Medulla oblongata (tissue), 1 donor: ENCODE results near the gene VPS39.
A peak's percentile ranks its signal among the peaks of the same experiment; 100 is the strongest.
"Not testable (repeated sequence)": the region's sequence is repeated elsewhere in the genome, so short reads cannot be mapped to it uniquely, and the experiment has no call there.

Experiments used
- DNase-seq: peaks from one replicate; pipeline ENCODE4 v3.0.0-alpha.2; 2015; ENCODE audit errors: extremely low spot score

VPS39 gene, protein sequence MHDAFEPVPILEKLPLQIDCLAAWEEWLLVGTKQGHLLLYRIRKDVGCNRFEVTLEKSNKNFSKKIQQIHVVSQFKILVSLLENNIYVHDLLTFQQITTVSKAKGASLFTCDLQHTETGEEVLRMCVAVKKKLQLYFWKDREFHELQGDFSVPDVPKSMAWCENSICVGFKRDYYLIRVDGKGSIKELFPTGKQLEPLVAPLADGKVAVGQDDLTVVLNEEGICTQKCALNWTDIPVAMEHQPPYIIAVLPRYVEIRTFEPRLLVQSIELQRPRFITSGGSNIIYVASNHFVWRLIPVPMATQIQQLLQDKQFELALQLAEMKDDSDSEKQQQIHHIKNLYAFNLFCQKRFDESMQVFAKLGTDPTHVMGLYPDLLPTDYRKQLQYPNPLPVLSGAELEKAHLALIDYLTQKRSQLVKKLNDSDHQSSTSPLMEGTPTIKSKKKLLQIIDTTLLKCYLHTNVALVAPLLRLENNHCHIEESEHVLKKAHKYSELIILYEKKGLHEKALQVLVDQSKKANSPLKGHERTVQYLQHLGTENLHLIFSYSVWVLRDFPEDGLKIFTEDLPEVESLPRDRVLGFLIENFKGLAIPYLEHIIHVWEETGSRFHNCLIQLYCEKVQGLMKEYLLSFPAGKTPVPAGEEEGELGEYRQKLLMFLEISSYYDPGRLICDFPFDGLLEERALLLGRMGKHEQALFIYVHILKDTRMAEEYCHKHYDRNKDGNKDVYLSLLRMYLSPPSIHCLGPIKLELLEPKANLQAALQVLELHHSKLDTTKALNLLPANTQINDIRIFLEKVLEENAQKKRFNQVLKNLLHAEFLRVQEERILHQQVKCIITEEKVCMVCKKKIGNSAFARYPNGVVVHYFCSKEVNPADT

DNA sequence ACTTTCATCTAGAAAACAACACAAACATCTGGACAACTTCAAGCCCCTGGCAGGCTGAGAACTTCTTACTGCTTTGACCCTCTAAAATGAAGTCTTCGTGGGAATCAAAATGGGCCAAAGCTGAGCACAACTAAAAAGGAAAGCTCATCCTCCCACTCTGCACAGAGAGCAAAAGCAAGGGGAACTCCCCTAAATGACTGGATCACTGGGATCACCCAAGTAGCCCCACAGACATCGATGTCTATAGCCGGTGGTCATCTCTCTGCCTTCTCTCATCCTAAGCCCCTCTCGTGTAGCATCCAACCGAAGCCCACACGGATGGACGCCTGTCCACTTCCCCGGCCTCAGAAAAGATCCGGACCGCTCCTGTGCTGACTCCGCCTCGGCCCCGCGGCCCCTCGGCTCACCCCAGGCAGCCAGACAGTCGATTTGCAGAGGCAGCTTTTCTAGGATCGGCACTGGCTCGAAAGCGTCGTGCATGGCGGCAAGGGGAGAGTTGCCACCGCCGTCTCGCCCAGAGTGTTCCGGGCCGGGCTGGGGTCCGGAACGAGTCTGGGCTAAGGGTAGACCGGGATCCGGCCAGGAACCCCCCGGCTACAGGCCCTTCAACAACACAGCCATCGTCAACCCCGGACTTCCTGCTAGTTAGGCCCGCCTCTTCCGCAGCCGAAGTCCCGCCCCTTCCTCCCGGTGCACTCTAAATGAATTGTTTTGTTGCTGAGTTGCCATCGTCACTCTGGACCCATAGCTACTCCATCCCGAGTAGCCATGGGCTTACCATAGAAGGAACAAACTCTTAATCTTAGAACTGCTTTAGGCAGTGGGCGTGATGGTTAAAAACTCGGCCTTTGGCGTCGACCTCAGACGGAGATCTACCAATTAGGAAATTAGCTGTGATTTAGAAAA lies at the start of gene VPS39:
Gene VPS39, minus strand, starts transcription at position 631 of the 906 bp plus-strand sequence. Its CDS starts 151 bp downstream, at position 480.
- peak; percentile 88 for DNase-seq

DNA sequence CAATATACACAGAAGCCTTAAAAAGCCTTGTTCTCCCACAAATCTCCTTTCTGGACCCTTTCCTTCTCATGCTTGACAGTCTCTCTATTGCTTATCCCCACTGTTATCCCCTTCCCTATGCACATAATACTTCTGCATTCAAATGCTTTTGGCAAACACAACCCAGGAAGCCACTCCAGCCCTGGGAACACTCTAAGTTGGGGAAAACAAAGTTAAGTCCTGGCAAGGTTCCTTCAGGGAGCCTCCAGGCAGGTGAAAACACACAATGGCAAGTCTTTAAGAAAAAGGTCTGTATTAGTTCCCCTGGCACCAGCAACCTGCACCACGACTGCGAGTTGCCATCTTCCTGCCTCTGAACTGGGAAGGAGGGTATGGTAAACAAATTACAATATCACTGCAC lies 45.2 kb upstream of the VPS39 start:
- DNase-seq = no peak

DNA sequence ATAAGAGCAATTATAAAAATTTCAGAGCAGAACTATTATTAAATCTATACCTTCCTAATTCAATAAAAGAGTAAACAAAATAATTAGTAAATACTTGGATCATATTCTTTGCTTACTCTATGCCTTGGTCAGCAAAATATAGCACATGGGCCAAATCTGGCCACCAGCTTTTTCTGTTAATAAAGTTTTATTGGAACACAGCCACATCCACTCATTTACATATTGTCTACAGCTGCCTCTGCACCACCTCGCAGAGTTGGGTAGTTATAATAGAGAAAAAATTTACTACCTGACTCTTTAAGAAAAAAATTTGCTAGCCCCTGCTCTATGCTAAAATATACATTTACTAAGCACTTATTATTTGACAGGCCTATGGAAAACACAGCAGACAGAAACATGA lies 32.7 kb upstream of the VPS39 start:
- DNase-seq = no peak

DNA sequence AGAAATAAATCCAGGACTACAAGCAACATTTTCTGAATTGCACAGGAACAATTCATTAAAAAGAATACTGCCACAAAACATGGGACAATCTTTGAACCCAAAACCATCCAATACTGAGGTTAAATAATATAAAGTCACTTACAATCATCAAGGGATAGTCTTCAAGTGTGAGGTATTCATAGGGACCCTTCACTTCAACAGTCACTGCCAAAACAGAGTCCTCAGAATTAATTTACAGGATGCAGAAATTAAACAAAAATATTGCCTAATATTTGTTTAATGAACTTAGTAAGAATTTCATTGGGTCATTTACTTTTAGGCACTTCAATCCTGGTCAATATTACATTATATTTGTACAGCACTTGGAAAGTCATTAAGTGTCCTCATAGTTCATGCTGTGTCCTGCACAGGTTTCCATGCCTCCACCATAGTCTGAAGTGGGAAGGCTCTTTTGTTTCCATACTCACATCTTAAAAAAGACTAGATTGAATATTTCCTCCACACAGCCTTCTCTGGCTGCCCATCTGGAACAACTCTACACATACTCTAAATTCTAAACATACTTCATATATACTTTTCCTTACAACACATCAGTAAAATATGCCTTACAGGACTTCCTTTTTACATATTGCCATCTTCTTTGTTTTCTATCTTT lies 31.6 kb upstream of the VPS39 start:
- no peak for DNase-seq

DNA sequence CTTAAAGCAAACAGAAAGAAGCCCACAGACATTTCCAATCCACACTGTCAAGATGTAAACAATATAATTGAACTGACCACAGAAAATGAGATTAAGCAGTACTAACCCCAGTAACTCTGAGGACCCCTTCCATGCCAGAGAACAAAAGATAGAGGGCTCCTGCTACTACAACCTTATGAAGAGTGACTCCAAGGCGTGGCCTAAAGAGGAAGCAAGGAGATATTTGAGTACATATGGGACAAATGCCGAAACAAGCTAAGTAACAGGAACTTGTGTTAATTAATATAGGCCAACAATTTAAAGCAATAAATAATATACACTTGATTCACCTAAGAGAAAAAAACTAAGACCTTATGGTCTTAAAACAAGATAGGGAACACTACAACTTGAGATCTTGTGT lies 25.0 kb upstream of the VPS39 start:
- no peak for DNase-seq

DNA sequence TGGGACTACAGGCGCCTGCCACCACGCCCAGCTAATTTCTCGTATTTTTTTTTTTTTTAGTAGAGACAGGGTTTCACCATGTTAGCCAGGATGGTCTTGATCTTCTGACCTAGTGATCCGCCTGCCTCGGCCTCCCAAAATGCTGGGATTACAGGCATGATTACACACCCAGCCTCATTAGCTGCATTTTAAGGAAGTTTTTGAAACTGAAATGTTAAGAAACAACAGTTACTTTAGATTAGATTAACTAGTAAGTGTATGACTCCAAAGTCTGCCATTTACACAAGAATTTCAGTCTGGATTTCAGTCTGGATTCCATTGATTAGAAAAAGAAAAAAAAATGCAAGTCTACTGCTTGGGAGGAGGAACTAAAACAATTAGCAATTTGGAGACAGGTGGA lies 24.5 kb upstream of the VPS39 start:
- no peak for DNase-seq

DNA sequence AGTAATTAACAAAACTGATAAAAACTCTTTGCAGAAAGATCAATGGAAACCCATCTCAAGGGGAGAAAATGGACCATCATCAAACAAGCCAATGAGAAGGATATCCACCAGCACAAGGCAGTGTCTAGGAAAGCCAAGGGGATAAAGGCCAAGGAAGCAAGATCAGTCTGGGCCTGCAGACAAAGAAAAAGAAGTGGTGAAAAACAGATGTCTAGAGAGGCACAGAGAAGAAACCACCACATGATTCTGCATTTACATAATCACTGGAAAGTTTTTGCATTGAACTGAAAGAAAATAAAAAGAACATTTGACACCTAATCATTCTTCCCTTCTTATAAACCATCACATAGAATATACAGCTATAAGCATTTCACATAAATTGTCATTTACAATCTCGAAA lies 23.0 kb upstream of the VPS39 start:
- DNase-seq = peak; percentile 20

DNA sequence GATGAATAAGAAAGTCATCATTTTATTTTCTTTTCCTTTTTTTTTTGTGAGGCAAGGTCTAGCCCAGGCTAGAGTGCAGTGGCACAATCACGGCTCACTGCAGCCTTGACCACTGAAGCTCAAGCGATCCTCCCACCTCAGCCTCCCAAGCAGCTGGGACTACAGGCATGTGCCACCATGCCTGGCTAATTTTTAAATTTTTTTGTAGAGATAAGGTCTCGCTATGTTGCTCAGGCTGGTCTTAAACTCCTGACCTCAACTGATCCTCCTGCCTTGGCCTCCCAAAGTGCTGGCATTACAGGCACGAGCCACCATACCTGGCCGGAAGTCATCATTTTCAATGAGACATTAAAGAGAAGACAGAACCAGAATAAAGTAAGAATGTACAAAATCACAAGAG lies 20.9 kb upstream of the VPS39 start:
- not testable (repeated sequence) for DNase-seq

- no peak for DNase-seq
Measured at GRCh38 chr15:42228036-42228435, 19.9 kb upstream of the VPS39 start.

GRCh38 chr15:42226648-42227047 lies 18.5 kb upstream of the VPS39 start:
- peak; percentile 66 for DNase-seq

- DNase-seq = no peak
Measured at GRCh38 chr15:42220216-42220615, 12.1 kb upstream of the VPS39 start.

- no peak for DNase-seq
Measured at GRCh38 chr15:42218953-42219592, 11.0 kb upstream of the VPS39 start.

DNA sequence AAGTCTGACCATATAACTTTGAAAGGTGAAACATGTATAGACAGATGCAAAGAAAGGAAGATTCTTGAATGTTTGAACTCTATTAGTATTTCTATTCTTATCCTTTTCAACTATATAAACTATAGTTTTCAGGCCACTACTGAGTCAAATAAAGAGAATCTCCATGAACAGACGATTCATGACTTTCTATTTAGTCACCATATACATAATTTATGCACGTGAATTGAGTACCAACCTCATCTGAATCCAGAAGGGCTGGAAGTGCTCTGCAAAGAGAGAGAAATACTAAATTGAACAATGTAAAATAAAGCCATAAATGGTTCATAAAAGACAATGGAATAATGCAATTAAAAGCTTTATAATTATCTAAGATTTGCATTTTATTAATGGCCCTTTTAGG lies 9.5 kb upstream of the VPS39 start:
- no peak for DNase-seq

GRCh38 chr15:42215913-42216829 lies 8.1 kb upstream of the VPS39 start:
- DNase-seq = no peak

DNA sequence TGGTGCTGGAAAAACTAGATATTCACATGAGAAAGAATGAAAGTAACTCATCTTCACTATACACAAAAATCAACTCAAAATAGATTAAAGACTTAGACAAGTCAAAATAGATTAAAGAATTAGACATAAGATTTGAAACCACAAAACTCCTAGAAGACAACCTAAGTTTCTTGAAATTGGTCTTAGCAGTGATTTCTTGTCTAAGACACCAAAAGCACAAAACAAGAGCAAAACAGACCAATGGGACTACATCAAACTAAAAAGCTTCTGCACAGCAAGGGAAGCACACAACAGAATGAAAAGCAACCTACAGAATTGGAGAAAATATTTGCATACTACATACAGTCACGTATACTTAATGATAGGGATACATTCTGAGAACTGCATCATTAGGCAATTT lies 6.5 kb upstream of the VPS39 start:
- no peak for DNase-seq

- no peak for DNase-seq
Measured at GRCh38 chr15:42213511-42213910, 5.4 kb upstream of the VPS39 start.

GRCh38 chr15:42210696-42211095 lies 2.6 kb upstream of the VPS39 start:
- DNase-seq = no peak

GRCh38 chr15:42206406-42206805 lies 1.7 kb downstream of the VPS39 start:
- no peak for DNase-seq

DNA sequence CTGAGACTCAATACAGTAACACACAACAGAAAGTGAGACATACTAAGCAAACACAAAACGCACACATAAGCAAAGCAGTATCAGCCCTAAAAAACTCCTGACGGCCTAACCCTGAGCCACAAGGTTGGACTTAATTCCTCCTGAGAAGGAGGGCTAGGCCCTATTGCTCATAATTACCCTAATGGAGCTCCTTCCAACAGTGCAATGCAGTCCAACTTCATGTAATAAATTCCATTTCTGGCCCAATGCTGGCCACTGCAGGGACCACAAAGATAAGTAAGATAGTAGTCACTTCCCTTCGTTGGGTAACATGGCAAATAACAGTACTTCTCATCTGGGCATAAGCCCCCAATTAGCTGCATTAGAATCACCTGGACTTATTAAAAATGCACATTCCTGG lies 4.2 kb downstream of the VPS39 start:
- DNase-seq = no peak

DNA sequence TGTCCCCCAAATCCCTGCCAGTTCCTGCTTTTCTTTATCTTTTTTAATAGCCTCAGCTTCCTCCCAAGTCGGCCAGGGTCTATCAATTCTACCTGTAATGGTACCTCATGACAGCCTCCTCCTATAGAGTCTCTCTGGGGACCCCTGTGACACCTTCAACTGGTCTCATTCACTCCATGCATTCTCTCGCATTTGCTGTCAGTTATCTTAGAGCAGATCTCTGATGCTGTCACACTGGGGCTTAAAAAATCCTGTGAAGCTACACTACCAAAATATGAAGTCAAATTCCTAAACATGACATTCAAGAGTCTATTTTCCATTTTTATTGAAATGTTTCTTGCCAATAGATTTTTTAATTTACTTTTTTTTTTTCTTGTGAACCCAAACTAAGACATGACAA lies 5.5 kb downstream of the VPS39 start:
- no peak for DNase-seq
